Ovary (tissue), 3 donors: Measurements from ENCODE around the gene SLC9A6.

Experiments used
- CTCF ChIP-seq, 3 donors: fragments of 450-650 bp in 2 of 3; fragments of 200-600 bp in 1 of 3; IDR thresholded peaks; one replicate each; pipeline versions ENCODE4 v1.5.1 to v1.8.0; 2016 to 2022; ENCODE audit warnings: antibody characterized with exemption in 3 of 3, mild to moderate bottlenecking in 1 of 3
- EP300 ChIP-seq: sonication (generic); formaldehyde crosslinking; IDR thresholded peaks from one replicate; pipeline ENCODE4 v1.6.1; 2017; ENCODE audit warnings: antibody characterized with exemption
- POLR2A ChIP-seq: fragments of 450-650 bp; IDR thresholded peaks from one replicate; pipeline ENCODE4 v1.6.1; 2017; ENCODE audit warnings: antibody characterized with exemption, mild to moderate bottlenecking, moderate library complexity
- donor health status: DM: no; HTN: no; CAD: no.

GRCh38 chrX:135977611-135978010 is 7.6 kb upstream of the SLC9A6 start:
- TF ChIP-seq CTCF (IDR thresholded peaks at IDR 0.05) (no peak), EP300 (no peak), POLR2A (no peak)
